K562 (cell line): ENCODE measurements around the gene TBX10. TPM values are rescaled to one million over a fixed set of nuclear protein-coding genes. Genes with fewer than 3 reads are reported as not detected.
A peak's percentile ranks its signal among the peaks of the same experiment; 100 is the strongest.

Source experiments
- KDM2B ChIP-seq: fragments of 250-450 bp; sonication (Bioruptor Pico); IDR thresholded peaks from 2 replicates; pipeline ENCODE4 v1.8.0; 2021; ENCODE audit warnings: mild to moderate bottlenecking, moderate library complexity
- MLLT1 ChIP-seq, 2 experiments: fragments of 450-650 bp; IDR thresholded peaks; 2 replicates each; pipeline ENCODE4 v1.6.1; 2016
- NCOA2 ChIP-seq, 2 experiments: fragments of 450-650 bp; IDR thresholded peaks; 2 replicates each; pipeline ENCODE4 v1.6.1; 2018; ENCODE audit warnings: mild to moderate bottlenecking in 2 of 2, moderate library complexity in 1 of 2; ENCODE audit not compliant: partially characterized antibody in 2 of 2
- POLR2A ChIP-seq: fragments of 450-650 bp; conservative IDR thresholded peaks from 2 replicates; pipeline ENCODE4 v1.6.1; 2016
- REST ChIP-seq, 2 experiments: fragments of 450-650 bp; formaldehyde crosslinking in 1 of 2; IDR thresholded peaks; 2 replicates each; pipeline versions ENCODE4 v1.4.0 to v1.6.1; 2014 to 2020; ENCODE audit warnings: mild to moderate bottlenecking in 2 of 2, borderline replicate concordance in 1 of 2, low read depth in 1 of 2
- TFAP4 ChIP-seq: sonication (generic); formaldehyde crosslinking; IDR thresholded peaks from 2 replicates; pipeline ENCODE4 v1.8.0; 2022; ENCODE audit warnings: missing genetic modification reagents, mild to moderate bottlenecking, moderate library complexity, borderline replicate concordance
- TGIF2 ChIP-seq: sonication (generic); formaldehyde crosslinking; IDR thresholded peaks from 2 replicates; pipeline ENCODE4 v1.8.1; 2022; ENCODE audit warnings: mild to moderate bottlenecking, missing genetic modification reagents, moderate library complexity
- ZNF507 ChIP-seq: conservative IDR thresholded peaks from 2 replicates; pipeline ENCODE4 v1.6.1; 2017; ENCODE audit warnings: missing genetic modification characterization, missing compliant biosample characterization
- ZNF77 ChIP-seq: fragments of 250-450 bp; sonication (Bioruptor Pico); IDR thresholded peaks from 2 replicates; pipeline ENCODE4 v1.5.0; 2020
- polyA plus RNA-seq, 8 experiments: library from polyadenylated mRNA; depleted of rRNA in 4 of 8; stranded (reverse) in 5 of 8; unstranded in 3 of 8; fragments of >200 nt; fragmentation: Nextera tagmentation in 2 of 8; fragmentation: Illumina TruSeq in 1 of 8; extraction: Ambion mirVana in 2 of 8; extraction: Trizol in 1 of 8; gene quantifications; 2 replicates each; pipeline versions ENCODE4 v1.2.1 to v1.2.3, GENCODE V29; 2011 to 2014; ENCODE audit warnings: inconsistent platforms in 1 of 8, missing spikeins in 1 of 8
- total RNA-seq, 7 experiments: library from RNA; depleted of rRNA in 6 of 7; stranded (reverse); fragments of >200 nt in 6 of 7; fragmentation: Illumina TruSeq in 2 of 7; extraction: Trizol in 2 of 7; gene quantifications; 2 replicates each; pipeline versions ENCODE4 v1.2.1 to v1.2.3, GENCODE V29; 2011 to 2021; ENCODE audit warnings: low replicate concordance in 1 of 7
- TF ChIP-seq, protein P1 (sequence below): fragments of 450-650 bp; IDR thresholded peaks from 2 replicates; pipeline ENCODE4 v1.6.1; 2016; ENCODE audit warnings: borderline replicate concordance
- TF ChIP-seq, protein P2 (sequence below): fragments of 250-450 bp; sonication (Bioruptor Pico); IDR thresholded peaks from 2 replicates; pipeline ENCODE4 v1.4.0; 2020; ENCODE audit warnings: mild to moderate bottlenecking, moderate library complexity, borderline replicate concordance

Gene TBX10
- total and polyA plus RNA-seq, 9 of the 15 experiments (the other 6 are each of a cell fraction or from before 2014, with no cell fraction given): not detected

GRCh38 chr11:67613960-67614715 is 25.4 kb downstream of the TBX10 start (continued):
- TF ChIP-seq REST (IDR thresholded peaks at IDR 0.05; ENCODE audit: borderline replicate concordance): peak; percentile 28; the same call in 1 of the 2 replicates
- no peak for TF ChIP-seq REST (CRISPR knock-in tag; IDR thresholded peaks at IDR 0.05; ENCODE audit: low read depth)
- peak in 1 of 2 experiments; percentile 48; a peak in 1 of 4 replicates for TF ChIP-seq MLLT1 (IDR thresholded peaks at IDR 0.05)
- no peak for TF ChIP-seq NCOA2 (IDR thresholded peaks at IDR 0.05; ENCODE audit: partially characterized antibody in 2 of 2)
- TF ChIP-seq KDM2B (CRISPR knock-in tag): no peak
- TF ChIP-seq TFAP4 (CRISPR knock-in tag): peak; percentile 49; the same call in 1 of the 2 replicates
- TF ChIP-seq ZNF77 (CRISPR knock-in tag): no peak
- TF ChIP-seq, protein P1, sequence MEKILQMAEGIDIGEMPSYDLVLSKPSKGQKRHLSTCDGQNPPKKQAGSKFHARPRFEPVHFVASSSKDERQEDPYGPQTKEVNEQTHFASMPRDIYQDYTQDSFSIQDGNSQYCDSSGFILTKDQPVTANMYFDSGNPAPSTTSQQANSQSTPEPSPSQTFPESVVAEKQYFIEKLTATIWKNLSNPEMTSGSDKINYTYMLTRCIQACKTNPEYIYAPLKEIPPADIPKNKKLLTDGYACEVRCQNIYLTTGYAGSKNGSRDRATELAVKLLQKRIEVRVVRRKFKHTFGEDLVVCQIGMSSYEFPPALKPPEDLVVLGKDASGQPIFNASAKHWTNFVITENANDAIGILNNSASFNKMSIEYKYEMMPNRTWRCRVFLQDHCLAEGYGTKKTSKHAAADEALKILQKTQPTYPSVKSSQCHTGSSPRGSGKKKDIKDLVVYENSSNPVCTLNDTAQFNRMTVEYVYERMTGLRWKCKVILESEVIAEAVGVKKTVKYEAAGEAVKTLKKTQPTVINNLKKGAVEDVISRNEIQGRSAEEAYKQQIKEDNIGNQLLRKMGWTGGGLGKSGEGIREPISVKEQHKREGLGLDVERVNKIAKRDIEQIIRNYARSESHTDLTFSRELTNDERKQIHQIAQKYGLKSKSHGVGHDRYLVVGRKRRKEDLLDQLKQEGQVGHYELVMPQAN: no peak
- TF ChIP-seq POLR2A: peak; percentile 50; the same call in 1 of the 2 replicates
- TF ChIP-seq ZNF507: no peak
- TF ChIP-seq, protein P2, sequence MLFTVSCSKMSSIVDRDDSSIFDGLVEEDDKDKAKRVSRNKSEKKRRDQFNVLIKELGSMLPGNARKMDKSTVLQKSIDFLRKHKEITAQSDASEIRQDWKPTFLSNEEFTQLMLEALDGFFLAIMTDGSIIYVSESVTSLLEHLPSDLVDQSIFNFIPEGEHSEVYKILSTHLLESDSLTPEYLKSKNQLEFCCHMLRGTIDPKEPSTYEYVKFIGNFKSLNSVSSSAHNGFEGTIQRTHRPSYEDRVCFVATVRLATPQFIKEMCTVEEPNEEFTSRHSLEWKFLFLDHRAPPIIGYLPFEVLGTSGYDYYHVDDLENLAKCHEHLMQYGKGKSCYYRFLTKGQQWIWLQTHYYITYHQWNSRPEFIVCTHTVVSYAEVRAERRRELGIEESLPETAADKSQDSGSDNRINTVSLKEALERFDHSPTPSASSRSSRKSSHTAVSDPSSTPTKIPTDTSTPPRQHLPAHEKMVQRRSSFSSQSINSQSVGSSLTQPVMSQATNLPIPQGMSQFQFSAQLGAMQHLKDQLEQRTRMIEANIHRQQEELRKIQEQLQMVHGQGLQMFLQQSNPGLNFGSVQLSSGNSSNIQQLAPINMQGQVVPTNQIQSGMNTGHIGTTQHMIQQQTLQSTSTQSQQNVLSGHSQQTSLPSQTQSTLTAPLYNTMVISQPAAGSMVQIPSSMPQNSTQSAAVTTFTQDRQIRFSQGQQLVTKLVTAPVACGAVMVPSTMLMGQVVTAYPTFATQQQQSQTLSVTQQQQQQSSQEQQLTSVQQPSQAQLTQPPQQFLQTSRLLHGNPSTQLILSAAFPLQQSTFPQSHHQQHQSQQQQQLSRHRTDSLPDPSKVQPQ: no peak
- TF ChIP-seq TGIF2 (CRISPR knock-in tag): no peak
